Cardiac muscle cell (in vitro differentiated cells and primary cell): Measurements from ENCODE around the gene TIGAR. TPM values are rescaled to one million over a fixed set of nuclear protein-coding genes. Genes with fewer than 3 reads are reported as not detected.

Experiments used
- DNase-seq, 2 donors: peaks; one replicate each; pipeline versions ENCODE4 v3.0.0 to v3.0.0-alpha.2; 2010 to 2017; ENCODE audit warnings: low read depth in 1 of 2, low spot score in 1 of 2
- H3K27ac ChIP-seq: fragments of 200-600 bp; sonication (generic); 2 replicates; pipeline ENCODE4 v1.5.1; 2016
- H3K27me3 ChIP-seq: fragments of 200-600 bp; sonication (generic); 2 replicates; pipeline ENCODE4 v1.6.0; 2016; ENCODE audit warnings: control low read depth
- H3K36me3 ChIP-seq: fragments of 200-600 bp; sonication (generic); 2 replicates; pipeline ENCODE4 v1.5.1; 2016; ENCODE audit warnings: control low read depth
- H3K4me1 ChIP-seq: fragments of 200-600 bp; sonication (generic); 2 replicates; pipeline ENCODE4 v1.8.1; 2017; ENCODE audit warnings: low read depth, mild to moderate bottlenecking, mixed run types
- H3K4me3 ChIP-seq: fragments of 200-600 bp; sonication (generic); 2 replicates; pipeline ENCODE4 v1.5.1; 2016; ENCODE audit warnings: mild to moderate bottlenecking
- H3K9me3 ChIP-seq: fragments of 200-600 bp; sonication (generic); 2 replicates; pipeline ENCODE4 v1.5.1; 2017; ENCODE audit warnings: low read depth, mild to moderate bottlenecking, control low read depth
- CTCF ChIP-seq: IDR thresholded peaks from 2 replicates; pipeline ENCODE4 v1.5.1; 2012; ENCODE audit warnings: low read depth, mild to moderate bottlenecking, low read length
- polyA plus RNA-seq: library from polyadenylated mRNA; unstranded; fragments of >200 nt; fragmentation: Nextera tagmentation; extraction: Ambion mirVana; gene quantifications from 2 replicates; pipeline ENCODE4 v1.2.1, GENCODE V29; 2016
- total RNA-seq: library from RNA; depleted of rRNA; stranded (reverse); fragments of >200 nt; gene quantifications from 2 replicates; pipeline ENCODE4 v1.2.3, GENCODE V29; 2016

TIGAR gene
- total and polyA plus RNA-seq, 2 experiments from 2014 or later, result 2.7 to 16.4 TPM

GRCh38 chr12:4297617-4298016 is 23.4 kb upstream of the TIGAR start:
- Histone ChIP-seq H3K4me3 (no peak overlapping the region), H3K4me1 (no peaks in the 10 kb centered on the region), H3K36me3 (peaks cover 33% of the 10 kb centered on the region), H3K9me3 (no peaks in the 10 kb centered on the region), H3K27me3 (no peaks in the 10 kb centered on the region), H3K27ac (no peak overlapping the region)
- DNase-seq, result no peak
- TF ChIP-seq CTCF, result no peak

GRCh38 chr12:4300883-4301282 is 20.1 kb upstream of the TIGAR start:
- Histone ChIP-seq H3K4me3 (no peak overlapping the region), H3K9me3 (no peaks in the 10 kb centered on the region), H3K36me3 (peaks cover 27% of the 10 kb centered on the region), H3K27ac (no peak overlapping the region), H3K4me1 (peaks cover 9% of the 10 kb centered on the region), H3K27me3 (no peaks in the 10 kb centered on the region)
- TF ChIP-seq CTCF, result no peak
- DNase-seq, result no peak

- Histone ChIP-seq H3K27ac (no peak overlapping the region), H3K4me3 (no peak overlapping the region), H3K9me3 (no peaks in the 10 kb centered on the region), H3K27me3 (no peaks in the 10 kb centered on the region), H3K4me1 (peaks cover 9% of the 10 kb centered on the region), H3K36me3 (peaks cover 28% of the 10 kb centered on the region)
- no peak for DNase-seq
- no peak for TF ChIP-seq CTCF
Observed at GRCh38 chr12:4301932-4302501, 19.0 kb upstream of the TIGAR start.

- H3K9me3 ChIP-seq, result no peaks in the 10 kb centered on the region
- H3K27me3 ChIP-seq, result no peaks in the 10 kb centered on the region
- TF ChIP-seq CTCF, result no peak
- H3K4me1 ChIP-seq, result peaks cover 9% of the 10 kb centered on the region
- peaks cover 25% of the 10 kb centered on the region for H3K36me3 ChIP-seq
- DNase-seq, result no peak
- H3K4me3 ChIP-seq, result no peak overlapping the region
- no peak overlapping the region for H3K27ac ChIP-seq
Observed at GRCh38 chr12:4302881-4303280, 18.1 kb upstream of the TIGAR start.

GRCh38 chr12:4303750-4304149 is 17.3 kb upstream of the TIGAR start:
- no peak for TF ChIP-seq CTCF

More at GRCh38 chr12:4303750-4304149, 17.3 kb upstream of the TIGAR start:
- Histone ChIP-seq H3K27me3 (no peaks in the 10 kb centered on the region), H3K9me3 (no peaks in the 10 kb centered on the region), H3K4me1 (peaks cover 9% of the 10 kb centered on the region), H3K36me3 (peaks cover 23% of the 10 kb centered on the region), H3K27ac (no peak overlapping the region), H3K4me3 (no peak overlapping the region)
- no peak for DNase-seq
